PFSK-1 (cell line): Measurements from ENCODE around the gene SMG6.

Experiments used
- FOXP2 ChIP-seq: optimal IDR thresholded peaks from 2 replicates; pipeline ENCODE3; 2011; ENCODE audit warnings: borderline replicate concordance, control low read depth, inconsistent platforms; ENCODE audit not compliant: insufficient read depth; ENCODE audit errors: extremely low read length, extremely low read depth
- POLR2AphosphoS5 ChIP-seq: IDR thresholded peaks from 2 replicates; pipeline ENCODE4 v1.6.1; 2012; ENCODE audit warnings: low read depth, mild to moderate bottlenecking, control low read depth, low read length, moderate library complexity
- REST ChIP-seq, 2 experiments: IDR thresholded peaks; 2 replicates each; pipeline versions ENCODE4 v1.6.1 to v1.8.0; 2011 to 2012; ENCODE audit warnings: low read depth in 2 of 2, low read length in 2 of 2, control low read depth in 1 of 2, inconsistent platforms in 1 of 2, mild to moderate bottlenecking in 1 of 2, moderate library complexity in 1 of 2; ENCODE audit not compliant: insufficient read depth in 1 of 2
- SIN3A ChIP-seq: IDR thresholded peaks from 2 replicates; pipeline ENCODE4 v1.6.1; 2012; ENCODE audit warnings: mild to moderate bottlenecking, low read length, moderate library complexity, borderline replicate concordance; ENCODE audit not compliant: insufficient read depth
- TAF1 ChIP-seq: IDR thresholded peaks from 2 replicates; pipeline ENCODE4 v1.6.1; 2012; ENCODE audit warnings: low read length, control low read depth, borderline replicate concordance; ENCODE audit not compliant: insufficient read depth

Gene SMG6

GRCh38 chr17:2030779-2031163 is 272.8 kb downstream of the SMG6 start:
- TF ChIP-seq FOXP2 = no peak
- TF ChIP-seq TAF1 = no peak
- TF ChIP-seq REST (IDR thresholded peaks at IDR 0.05; ENCODE audit: insufficient read depth in 1 of 2, low read depth in 2 of 2, low read length in 2 of 2) = no peak
- TF ChIP-seq SIN3A = no peak
- TF ChIP-seq POLR2AphosphoS5 = no peak

GRCh38 chr17:2029911-2030778 is 273.4 kb downstream of the SMG6 start, which contains the start of gene DPH1:
DPH1 (plus strand) TSS chr17:2030153; CDS start chr17:2030170, 17 bp downstream.
- TF ChIP-seq FOXP2 (peak; percentile 53), SIN3A (peak; percentile 99), POLR2AphosphoS5 (peak; percentile 47; the same call in 1 of the 2 replicates), REST (IDR thresholded peaks at IDR 0.05; ENCODE audit: insufficient read depth in 1 of 2, low read depth in 2 of 2, low read length in 2 of 2) (no peak), TAF1 (0 out of 2 replicates have a peak, but pooled peaks have one; percentile 54)

- TF ChIP-seq POLR2AphosphoS5 = no peak
- no peak for TF ChIP-seq REST (IDR thresholded peaks at IDR 0.05; ENCODE audit: insufficient read depth in 1 of 2, low read depth in 2 of 2, low read length in 2 of 2)
- no peak for TF ChIP-seq SIN3A
- TF ChIP-seq TAF1 = no peak
- TF ChIP-seq FOXP2 = no peak
These were observed 274.8 kb downstream of the SMG6 start for GRCh38 chr17:2028737-2029136.

- TF ChIP-seq POLR2AphosphoS5 (no peak), REST (IDR thresholded peaks at IDR 0.05; ENCODE audit: insufficient read depth in 1 of 2, low read depth in 2 of 2, low read length in 2 of 2) (no peak), FOXP2 (no peak), SIN3A (no peak), TAF1 (no peak)
These were observed 275.4 kb downstream of the SMG6 start for GRCh38 chr17:2028234-2028614.
